ENCODE data around the gene LSR.

- TF ChIP-seq, protein P1, sequence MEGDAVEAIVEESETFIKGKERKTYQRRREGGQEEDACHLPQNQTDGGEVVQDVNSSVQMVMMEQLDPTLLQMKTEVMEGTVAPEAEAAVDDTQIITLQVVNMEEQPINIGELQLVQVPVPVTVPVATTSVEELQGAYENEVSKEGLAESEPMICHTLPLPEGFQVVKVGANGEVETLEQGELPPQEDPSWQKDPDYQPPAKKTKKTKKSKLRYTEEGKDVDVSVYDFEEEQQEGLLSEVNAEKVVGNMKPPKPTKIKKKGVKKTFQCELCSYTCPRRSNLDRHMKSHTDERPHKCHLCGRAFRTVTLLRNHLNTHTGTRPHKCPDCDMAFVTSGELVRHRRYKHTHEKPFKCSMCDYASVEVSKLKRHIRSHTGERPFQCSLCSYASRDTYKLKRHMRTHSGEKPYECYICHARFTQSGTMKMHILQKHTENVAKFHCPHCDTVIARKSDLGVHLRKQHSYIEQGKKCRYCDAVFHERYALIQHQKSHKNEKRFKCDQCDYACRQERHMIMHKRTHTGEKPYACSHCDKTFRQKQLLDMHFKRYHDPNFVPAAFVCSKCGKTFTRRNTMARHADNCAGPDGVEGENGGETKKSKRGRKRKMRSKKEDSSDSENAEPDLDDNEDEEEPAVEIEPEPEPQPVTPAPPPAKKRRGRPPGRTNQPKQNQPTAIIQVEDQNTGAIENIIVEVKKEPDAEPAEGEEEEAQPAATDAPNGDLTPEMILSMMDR (IDR thresholded peaks at IDR 0.05) = no peak
- TF ChIP-seq POLR2A (IDR thresholded peaks at IDR 0.05) = no peak
These were observed 37.1 kb upstream of the LSR start for GRCh38 chr19:35211545-35212230.
